Muscle layer of duodenum (tissue), 2 donors: ENCODE results near the gene GPN1.
"Not testable (repeated sequence)": the region's sequence is repeated elsewhere in the genome, so short reads cannot be mapped to it uniquely, and the experiment has no call there.

Experiments
- H3K27ac ChIP-seq: one replicate; pipeline ENCODE4 v1.7.0; 2013; ENCODE audit warnings: mild to moderate bottlenecking, low read length
- H3K27me3 ChIP-seq: one replicate; pipeline ENCODE4 v1.7.0; 2013; ENCODE audit warnings: low read depth, mild to moderate bottlenecking, control low read depth, low read length
- H3K36me3 ChIP-seq, 2 donors: one replicate each; pipeline ENCODE4 v1.7.0; 2013; ENCODE audit warnings: low read length in 2 of 2, control low read depth in 1 of 2, mild to moderate bottlenecking in 1 of 2; ENCODE audit not compliant: insufficient read depth in 2 of 2, control insufficient read depth in 1 of 2
- H3K4me1 ChIP-seq, 2 donors: one replicate each; pipeline ENCODE4 v1.7.0; 2013; ENCODE audit warnings: low read length in 2 of 2, mild to moderate bottlenecking in 2 of 2, control low read depth in 1 of 2, moderate library complexity in 1 of 2; ENCODE audit not compliant: insufficient read depth in 2 of 2, control insufficient read depth in 1 of 2
- H3K4me3 ChIP-seq, 2 donors: one replicate each; pipeline ENCODE4 v1.7.0; 2013; ENCODE audit warnings: low read length in 2 of 2, low read depth in 1 of 2, mild to moderate bottlenecking in 1 of 2
- H3K9me3 ChIP-seq, 2 donors: one replicate each; pipeline ENCODE4 v1.7.0; 2013; ENCODE audit warnings: low read length in 2 of 2, control low read depth in 1 of 2, mild to moderate bottlenecking in 1 of 2; ENCODE audit not compliant: control insufficient read depth in 1 of 2
- donor health status: healthy.

The GPN1 gene

GRCh38 chr2:27672723-27673486 is 44.1 kb downstream of the GPN1 start:
- peaks cover 48 to 71% of the 10 kb centered on the region in 2 donors for H3K36me3 ChIP-seq

GRCh38 chr2:27680571-27680970 is 51.7 kb downstream of the GPN1 start:
- Histone ChIP-seq H3K9me3 (no peaks in the 10 kb centered on the region), H3K4me3 (no peak overlapping the region), H3K27ac (no peak overlapping the region), H3K27me3 (no peaks in the 10 kb centered on the region), H3K36me3 (peaks cover 50 to 71% of the 10 kb centered on the region in 2 donors), H3K4me1 (peaks cover 0 to 4% of the 10 kb centered on the region in 2 donors)

More at GRCh38 chr2:27672723-27673486, 44.1 kb downstream of the GPN1 start:
- no peaks in the 10 kb centered on the region for H3K4me1 ChIP-seq
- no peak overlapping the region for H3K4me3 ChIP-seq
- H3K27me3 ChIP-seq, result no peaks in the 10 kb centered on the region
- no peak overlapping the region for H3K27ac ChIP-seq
- H3K9me3 ChIP-seq, result no peaks in the 10 kb centered on the region

DNA sequence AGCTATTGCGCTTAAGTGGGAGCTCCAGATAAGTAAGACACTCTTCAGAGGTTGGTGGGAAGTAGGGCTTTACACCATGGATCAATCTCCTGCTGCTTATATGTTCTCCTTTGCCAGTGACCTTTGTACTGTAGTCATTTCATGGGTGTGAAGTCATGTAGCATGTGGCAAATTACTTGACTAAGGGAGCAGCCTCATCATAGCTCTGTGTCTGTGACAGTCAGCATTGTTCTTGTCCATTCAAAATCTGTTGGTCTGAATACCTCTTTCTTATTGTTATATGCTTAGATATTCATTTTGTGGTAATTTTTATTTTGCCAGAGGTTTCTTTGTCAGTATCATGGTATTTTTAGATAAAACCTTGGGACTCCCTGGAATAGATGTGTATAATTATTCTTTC is 53.0 kb downstream of the GPN1 start:
- no peaks in the 10 kb centered on the region for H3K9me3 ChIP-seq
- H3K27ac ChIP-seq, result peak overlapping the region; percentile 66
- H3K36me3 ChIP-seq, result peaks cover 48 to 67% of the 10 kb centered on the region in 2 donors
- H3K4me1 ChIP-seq, result peaks cover 0 to 4% of the 10 kb centered on the region in 2 donors
- no peak overlapping the region for H3K4me3 ChIP-seq
- H3K27me3 ChIP-seq, result no peaks in the 10 kb centered on the region

DNA sequence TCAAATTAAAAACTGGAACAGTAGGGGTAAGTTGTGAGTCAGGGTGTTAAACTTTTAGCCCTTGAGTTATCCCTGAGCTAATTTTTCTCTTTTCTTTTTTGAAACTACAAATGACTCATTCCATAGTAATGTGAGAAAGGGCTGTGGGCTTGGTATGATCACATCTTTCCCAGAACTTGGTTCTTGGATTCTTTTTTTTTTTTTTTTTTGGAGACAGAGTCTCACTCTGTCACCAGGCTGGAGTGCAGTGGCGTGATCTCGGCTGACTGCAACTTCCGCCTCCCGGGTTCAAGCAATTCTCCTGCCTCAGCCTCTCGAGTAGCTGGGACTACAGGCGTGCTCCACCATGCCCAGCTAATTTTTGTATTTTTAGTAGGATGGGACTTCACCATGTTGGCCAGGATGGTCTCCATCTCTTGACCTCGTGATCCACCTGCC is 53.5 kb downstream of the GPN1 start:
- Histone ChIP-seq H3K27ac (peak overlapping the region; percentile 68), H3K36me3 (peaks cover 44 to 67% of the 10 kb centered on the region in 2 donors)

DNA sequence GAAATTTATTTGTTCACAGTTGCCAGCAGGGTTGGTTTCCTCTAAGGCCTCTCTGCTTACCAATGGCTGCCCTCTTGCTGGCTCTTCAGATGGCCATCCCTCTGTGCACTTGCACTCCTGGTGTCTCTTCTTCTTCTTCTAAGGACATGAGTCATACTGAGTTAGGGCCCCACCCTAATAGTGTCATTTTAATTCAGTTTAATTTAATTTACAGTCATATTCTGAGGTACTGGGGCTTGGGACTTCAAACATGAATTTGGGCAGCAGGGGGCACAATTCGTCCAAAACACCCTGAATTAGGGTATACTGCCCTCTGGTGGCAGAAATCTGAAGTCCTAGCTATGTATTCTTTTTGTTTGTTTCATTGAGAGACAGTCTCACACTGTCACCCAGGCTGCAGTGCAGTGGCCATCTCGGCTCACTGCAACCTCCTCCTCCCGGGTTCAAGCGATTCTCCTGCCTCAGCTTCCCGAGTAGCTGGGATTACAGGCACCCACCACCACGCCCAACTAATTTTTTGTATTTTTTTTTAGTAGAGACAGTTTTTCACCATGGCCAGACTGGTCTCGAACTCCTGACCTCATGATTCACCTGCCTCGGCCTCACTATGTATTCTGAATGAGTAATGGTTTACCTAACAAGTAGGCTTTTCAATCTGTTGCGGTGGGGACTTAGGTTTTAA is 54.7 kb downstream of the GPN1 start:
- Histone ChIP-seq H3K36me3 (peaks cover 39 to 74% of the 10 kb centered on the region in 2 donors), H3K4me1 (peaks cover 0 to 4% of the 10 kb centered on the region in 2 donors), H3K27me3 (no peaks in the 10 kb centered on the region), H3K27ac (peak overlapping the region; percentile 68), H3K9me3 (no peaks in the 10 kb centered on the region), H3K4me3 (no peak overlapping the region)

More for the DNA sequence above, 53.5 kb downstream of the GPN1 start:
- H3K27me3 ChIP-seq, H3K4me1 ChIP-seq, H3K9me3 ChIP-seq, H3K4me3 ChIP-seq: not testable (repeated sequence)

DNA sequence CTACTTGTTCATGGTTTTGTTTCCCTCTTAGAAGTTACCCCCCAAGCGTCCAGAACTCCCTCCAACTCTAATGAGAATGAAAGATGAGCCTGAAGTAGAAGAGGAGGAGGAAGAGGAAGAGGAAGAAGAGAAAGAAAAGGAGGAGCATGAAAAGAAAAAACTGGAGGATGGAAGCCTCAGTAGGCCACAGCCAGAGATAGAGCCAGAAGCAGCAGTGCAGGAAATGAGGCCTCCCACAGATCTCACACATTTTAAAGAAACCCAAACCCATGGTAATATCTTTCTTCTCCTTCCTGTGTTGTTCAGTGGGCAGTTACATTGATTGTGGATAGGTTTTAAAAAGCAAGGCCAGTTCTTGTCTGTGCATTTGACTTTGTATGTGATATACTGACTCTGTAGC is 56.2 kb downstream of the GPN1 start:
- H3K27ac ChIP-seq, H3K4me3 ChIP-seq, H3K27me3 ChIP-seq, H3K4me1 ChIP-seq, H3K9me3 ChIP-seq: not testable (repeated sequence)
- peaks cover 36 to 69% of the 10 kb centered on the region in 2 donors for H3K36me3 ChIP-seq

- H3K36me3 ChIP-seq, result peaks cover 35 to 64% of the 10 kb centered on the region in 2 donors
- H3K9me3 ChIP-seq, result no peaks in the 10 kb centered on the region
- H3K27ac ChIP-seq, result no peak overlapping the region
- no peaks in the 10 kb centered on the region for H3K27me3 ChIP-seq
- H3K4me3 ChIP-seq, result no peak overlapping the region
- peaks cover 0 to 4% of the 10 kb centered on the region in 2 donors for H3K4me1 ChIP-seq
Measured at GRCh38 chr2:27685577-27685976, 56.7 kb downstream of the GPN1 start.

- Histone ChIP-seq H3K27ac (no peak overlapping the region), H3K4me3 (no peak overlapping the region), H3K36me3 (peaks cover 35 to 51% of the 10 kb centered on the region in 2 donors), H3K4me1 (peaks cover 0 to 4% of the 10 kb centered on the region in 2 donors), H3K27me3 (no peaks in the 10 kb centered on the region), H3K9me3 (no peaks in the 10 kb centered on the region)
Measured at GRCh38 chr2:27687232-27687631, 58.4 kb downstream of the GPN1 start.

DNA sequence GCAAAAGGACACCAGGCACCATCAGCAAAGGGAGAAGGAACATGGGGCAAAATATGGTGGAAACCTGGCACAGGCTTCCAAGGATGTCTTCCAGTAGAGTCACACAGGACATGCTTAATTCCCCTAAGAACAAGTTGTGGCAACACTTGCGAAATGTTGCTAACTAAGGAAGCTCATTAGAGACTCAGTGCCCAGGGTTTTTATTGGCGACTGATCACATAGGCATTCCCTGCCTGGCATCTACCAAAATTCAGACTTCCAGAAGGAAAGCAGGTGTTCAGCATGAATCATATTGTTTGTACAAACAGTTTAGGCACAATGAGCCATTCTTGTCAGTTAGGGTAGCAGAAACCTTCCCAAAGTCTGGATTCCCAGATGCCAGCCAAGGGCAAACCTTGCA is 60.6 kb downstream of the GPN1 start:
- Histone ChIP-seq H3K4me3 (no peak overlapping the region), H3K27me3 (no peaks in the 10 kb centered on the region), H3K4me1 (no peaks in the 10 kb centered on the region), H3K36me3 (peaks cover 27 to 49% of the 10 kb centered on the region in 2 donors), H3K9me3 (no peaks in the 10 kb centered on the region), H3K27ac (no peak overlapping the region)

DNA sequence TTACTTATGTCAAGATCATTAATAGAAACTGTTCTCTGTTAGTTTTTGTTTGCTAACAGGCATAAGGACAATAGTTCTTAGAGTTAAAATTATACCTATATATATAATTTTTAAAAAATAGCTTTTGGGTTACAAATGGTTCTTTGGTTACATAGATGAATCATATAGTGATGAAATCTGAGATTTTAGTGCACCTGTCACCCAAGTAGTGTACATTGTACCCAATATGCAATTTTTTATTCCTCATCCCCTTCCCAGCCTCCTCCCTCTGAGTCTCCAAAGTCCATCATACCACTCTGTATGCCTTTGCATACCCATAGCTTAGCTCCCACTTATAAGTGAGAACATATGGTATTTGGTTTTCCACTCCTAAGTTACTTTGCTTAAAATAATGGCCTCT is 61.2 kb downstream of the GPN1 start:
- Histone ChIP-seq H3K4me3 (no peak overlapping the region), H3K9me3 (no peaks in the 10 kb centered on the region), H3K4me1 (no peaks in the 10 kb centered on the region), H3K27ac (no peak overlapping the region), H3K36me3 (peaks cover 25 to 48% of the 10 kb centered on the region in 2 donors), H3K27me3 (no peaks in the 10 kb centered on the region)

DNA sequence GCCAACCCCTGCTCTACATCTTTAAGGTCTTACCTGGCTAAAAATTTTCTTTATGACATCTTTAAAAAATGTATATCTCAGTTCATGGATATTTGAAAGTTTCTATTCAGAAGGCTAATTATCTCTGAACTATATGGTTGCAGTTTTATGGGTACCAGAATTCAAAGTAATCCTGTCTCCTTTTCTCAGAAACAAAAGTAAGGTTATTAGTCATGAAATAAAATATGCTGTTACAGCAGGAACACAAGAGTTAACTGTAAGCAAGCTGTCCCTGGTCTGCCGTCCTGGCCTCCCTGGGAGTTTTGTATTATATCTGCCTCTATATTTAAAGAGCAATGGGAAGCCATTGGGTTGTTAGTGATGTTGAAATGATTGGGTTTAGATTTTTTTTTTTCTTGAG is 68.8 kb downstream of the GPN1 start:
- no peak overlapping the region for H3K4me3 ChIP-seq
- H3K9me3 ChIP-seq, result no peaks in the 10 kb centered on the region
- no peaks in the 10 kb centered on the region for H3K27me3 ChIP-seq
- H3K4me1 ChIP-seq, result no peaks in the 10 kb centered on the region
- peaks cover 4 to 30% of the 10 kb centered on the region in 2 donors for H3K36me3 ChIP-seq
- H3K27ac ChIP-seq, result no peak overlapping the region
